ENCODE data around the gene ILDR1.

Gene ILDR1

GRCh38 chr3:122021811-122022401, at the start of gene ILDR1:
ILDR1 (minus strand) TSS chr3:122022247; CDS start chr3:122022077, 170 bp downstream.
- H3K27me3 ChIP-seq (ENCODE audit: control insufficient read depth, insufficient read depth, low read length) = no peaks in the 10 kb centered on the region
- no peak within 1 kb of the TSS for H3K27ac ChIP-seq (ENCODE audit: low read length)
- no peaks in the 10 kb centered on the region; the same call in 1 of the 2 replicates for H3K4me1 ChIP-seq (ENCODE audit: control insufficient read depth, insufficient read depth, low read length)
- no peaks in the 10 kb centered on the region for H3K36me3 ChIP-seq (ENCODE audit: control insufficient read depth, insufficient read depth, low read length)
- peak within 1 kb of the TSS; percentile 80 for H3K4me3 ChIP-seq (ENCODE audit: low read length)
- DNase-seq (ENCODE audit: low read depth, low spot score) = no peak
- no peaks in the 10 kb centered on the region for H3K9me3 ChIP-seq (ENCODE audit: control insufficient read depth, insufficient read depth, low read length)
- no CpG with 5 or more reads among the region's 43 CpGs for WGBS (ENCODE audit: insufficient coverage, insufficient read length)

DNA sequence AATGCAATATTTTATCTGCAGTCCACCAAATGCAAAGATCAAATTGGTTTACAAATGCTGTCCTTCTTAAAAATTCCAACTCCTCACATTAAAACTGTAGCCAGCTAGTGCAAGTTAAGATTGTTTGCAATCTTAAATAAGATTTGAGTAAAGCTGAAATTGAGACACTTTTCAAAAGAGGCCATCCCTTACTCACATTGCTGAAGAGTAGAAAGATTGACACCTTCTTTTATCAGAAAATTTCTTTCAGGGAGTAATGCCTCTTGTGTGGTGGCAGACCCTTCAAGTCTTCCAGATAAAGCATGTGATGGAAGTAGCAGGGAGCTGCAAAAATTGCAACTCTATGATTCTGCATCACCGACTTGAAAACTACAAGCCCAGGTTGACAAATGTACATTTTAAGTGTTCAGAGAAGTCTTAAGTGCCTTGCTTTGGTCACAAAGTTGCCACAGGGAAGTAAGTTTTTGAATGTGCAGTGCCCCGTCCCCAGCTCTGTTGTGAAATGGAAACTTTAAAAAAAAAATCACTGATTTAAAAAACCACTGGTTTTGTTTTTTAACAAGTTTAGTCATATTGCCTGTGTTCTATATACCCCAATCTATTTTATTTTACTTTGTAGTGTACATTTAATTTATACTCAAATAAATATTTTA, 45.7 kb upstream of the ILDR1 start:
- Histone ChIP-seq H3K36me3 (ENCODE audit: control insufficient read depth, insufficient read depth, low read length) (no peaks in the 10 kb centered on the region), H3K4me3 (ENCODE audit: low read length) (no peak overlapping the region), H3K27me3 (ENCODE audit: control insufficient read depth, insufficient read depth, low read length) (no peaks in the 10 kb centered on the region), H3K9me3 (ENCODE audit: control insufficient read depth, insufficient read depth, low read length) (no peaks in the 10 kb centered on the region), H3K4me1 (ENCODE audit: control insufficient read depth, insufficient read depth, low read length) (no peaks in the 10 kb centered on the region), H3K27ac (ENCODE audit: low read length) (no peak overlapping the region)
- no CpG with 5 or more reads among the region's 2 CpGs for WGBS (ENCODE audit: insufficient coverage, insufficient read length)
- DNase-seq (ENCODE audit: low read depth, low spot score) = no peak

DNA sequence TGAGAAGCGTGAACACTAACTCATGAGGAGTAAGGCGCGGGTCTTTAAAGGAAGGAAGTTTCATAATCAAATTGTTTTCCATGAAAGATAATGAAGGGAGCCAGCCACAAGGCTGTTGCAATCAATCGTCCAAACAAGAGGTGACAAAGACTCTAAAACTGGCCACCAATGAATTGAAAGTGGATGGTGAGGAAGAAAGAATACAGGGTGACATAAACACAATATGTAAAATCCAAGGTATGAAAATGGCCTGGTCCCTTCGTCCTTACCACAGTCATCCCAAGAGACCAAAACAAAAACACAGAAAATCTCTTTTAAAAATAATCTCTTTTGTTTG, 45.1 kb upstream of the ILDR1 start:
- no peak overlapping the region for H3K27ac ChIP-seq (ENCODE audit: low read length)
- WGBS (ENCODE audit: insufficient coverage, insufficient read length) = no CpG with 5 or more reads among the region's 5 CpGs
- no peaks in the 10 kb centered on the region for H3K36me3 ChIP-seq (ENCODE audit: control insufficient read depth, insufficient read depth, low read length)
- H3K4me3 ChIP-seq (ENCODE audit: low read length) = no peak overlapping the region
- DNase-seq (ENCODE audit: low read depth, low spot score) = no peak
- H3K9me3 ChIP-seq (ENCODE audit: control insufficient read depth, insufficient read depth, low read length) = no peaks in the 10 kb centered on the region
- no peaks in the 10 kb centered on the region for H3K27me3 ChIP-seq (ENCODE audit: control insufficient read depth, insufficient read depth, low read length)
- H3K4me1 ChIP-seq (ENCODE audit: control insufficient read depth, insufficient read depth, low read length) = no peaks in the 10 kb centered on the region

DNA sequence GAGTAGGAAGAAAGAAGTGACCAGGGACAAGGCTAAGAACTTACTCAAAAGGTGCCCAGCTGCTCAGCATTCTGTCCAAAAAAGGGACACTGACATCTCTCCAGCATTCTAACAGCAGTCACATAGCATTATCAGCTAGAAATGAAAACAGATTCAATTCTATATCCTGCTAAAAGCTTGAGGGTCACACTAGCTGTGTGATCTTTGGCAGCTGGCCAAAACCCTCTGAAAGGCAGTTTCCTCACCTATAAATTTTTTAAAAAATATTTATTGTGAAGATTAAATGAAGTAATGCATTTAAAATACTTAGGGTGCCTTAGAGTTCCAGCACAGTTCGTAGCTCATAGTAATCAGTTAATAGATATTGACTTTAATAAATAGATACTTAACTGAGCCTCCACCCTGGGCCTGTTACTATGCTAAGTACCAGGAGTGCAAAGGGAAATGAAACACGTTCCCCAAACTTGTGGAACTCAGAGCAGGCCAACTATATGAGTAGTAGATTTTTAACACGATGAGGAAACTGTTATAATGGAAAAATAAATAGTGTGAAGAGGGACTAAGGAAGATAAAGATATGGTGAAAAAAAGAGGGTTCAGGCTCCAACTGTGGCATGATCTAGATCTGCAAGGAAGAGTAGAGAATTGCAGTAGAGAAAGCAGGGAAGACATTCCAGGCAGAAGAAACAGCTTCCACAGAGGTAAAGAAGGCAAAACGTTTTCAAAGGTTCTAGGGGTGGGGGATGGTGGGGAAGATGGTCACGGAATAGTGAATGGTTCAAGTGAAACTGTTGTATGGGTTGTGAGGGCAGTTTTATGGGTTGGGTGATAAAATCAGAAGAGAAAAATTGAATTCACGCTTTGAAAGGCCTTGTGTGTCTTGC, 44.5 kb upstream of the ILDR1 start:
- WGBS (ENCODE audit: insufficient coverage, insufficient read length) = 100% methylated on average over 1 of the region's 6 CpGs

DNA sequence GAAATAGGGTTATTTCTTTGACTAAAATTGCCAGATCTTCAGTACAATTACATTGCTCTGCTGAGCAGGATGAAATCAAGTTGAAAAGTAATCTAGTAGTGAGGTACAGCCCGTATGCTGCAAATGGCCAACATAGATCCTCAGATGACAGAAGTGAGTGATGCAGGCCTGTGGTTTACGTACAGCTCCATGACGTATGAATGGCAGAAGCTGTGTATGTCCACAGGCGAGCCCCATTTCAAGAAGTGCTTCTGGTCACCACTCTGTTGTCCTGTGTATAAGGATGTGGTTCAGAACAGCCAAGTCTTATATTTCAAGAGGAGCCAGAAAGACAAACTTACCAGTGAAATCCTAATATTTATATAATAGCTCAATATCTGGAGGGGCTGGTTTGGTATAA, 42.3 kb upstream of the ILDR1 start:
- no peaks in the 10 kb centered on the region for H3K36me3 ChIP-seq (ENCODE audit: control insufficient read depth, insufficient read depth, low read length)
- DNase-seq (ENCODE audit: low read depth, low spot score) = no peak
- H3K9me3 ChIP-seq (ENCODE audit: control insufficient read depth, insufficient read depth, low read length) = no peaks in the 10 kb centered on the region
- H3K27ac ChIP-seq (ENCODE audit: low read length) = no peak overlapping the region
- H3K4me1 ChIP-seq (ENCODE audit: control insufficient read depth, insufficient read depth, low read length) = no peaks in the 10 kb centered on the region
- H3K27me3 ChIP-seq (ENCODE audit: control insufficient read depth, insufficient read depth, low read length) = no peaks in the 10 kb centered on the region
- WGBS (ENCODE audit: insufficient coverage, insufficient read length) = no CpG with 5 or more reads among the region's 4 CpGs
- H3K4me3 ChIP-seq (ENCODE audit: low read length) = no peak overlapping the region

More for the DNA sequence above, 44.5 kb upstream of the ILDR1 start:
- H3K36me3 ChIP-seq (ENCODE audit: control insufficient read depth, insufficient read depth, low read length) = no peaks in the 10 kb centered on the region
- no peaks in the 10 kb centered on the region for H3K27me3 ChIP-seq (ENCODE audit: control insufficient read depth, insufficient read depth, low read length)
- DNase-seq (ENCODE audit: low read depth, low spot score) = no peak
- no peak overlapping the region for H3K4me3 ChIP-seq (ENCODE audit: low read length)
- H3K4me1 ChIP-seq (ENCODE audit: control insufficient read depth, insufficient read depth, low read length) = no peaks in the 10 kb centered on the region
- H3K27ac ChIP-seq (ENCODE audit: low read length) = no peak overlapping the region
- H3K9me3 ChIP-seq (ENCODE audit: control insufficient read depth, insufficient read depth, low read length) = no peaks in the 10 kb centered on the region

GRCh38 chr3:122063908-122064307, 41.9 kb upstream of the ILDR1 start:
- Histone ChIP-seq H3K36me3 (ENCODE audit: control insufficient read depth, insufficient read depth, low read length) (no peaks in the 10 kb centered on the region), H3K27me3 (ENCODE audit: control insufficient read depth, insufficient read depth, low read length) (no peaks in the 10 kb centered on the region), H3K27ac (ENCODE audit: low read length) (no peak overlapping the region), H3K4me1 (ENCODE audit: control insufficient read depth, insufficient read depth, low read length) (no peaks in the 10 kb centered on the region), H3K9me3 (ENCODE audit: control insufficient read depth, insufficient read depth, low read length) (no peaks in the 10 kb centered on the region), H3K4me3 (ENCODE audit: low read length) (no peak overlapping the region)
- DNase-seq (ENCODE audit: low read depth, low spot score) = no peak
- no CpG with 5 or more reads among the region's 1 CpG for WGBS (ENCODE audit: insufficient coverage, insufficient read length)

GRCh38 chr3:122060040-122060698, 38.1 kb upstream of the ILDR1 start:
- no peaks in the 10 kb centered on the region for H3K27me3 ChIP-seq (ENCODE audit: control insufficient read depth, insufficient read depth, low read length)
- no peaks in the 10 kb centered on the region for H3K9me3 ChIP-seq (ENCODE audit: control insufficient read depth, insufficient read depth, low read length)
- WGBS (ENCODE audit: insufficient coverage, insufficient read length) = no CpG with 5 or more reads among the region's 6 CpGs
- no peaks in the 10 kb centered on the region for H3K36me3 ChIP-seq (ENCODE audit: control insufficient read depth, insufficient read depth, low read length)
- H3K27ac ChIP-seq (ENCODE audit: low read length) = no peak overlapping the region
- no peak overlapping the region for H3K4me3 ChIP-seq (ENCODE audit: low read length)
- 0 out of 2 replicates have a peak, but pooled peaks cover under 1% of the 10 kb centered on the region for H3K4me1 ChIP-seq (ENCODE audit: control insufficient read depth, insufficient read depth, low read length)
- DNase-seq (ENCODE audit: low read depth, low spot score) = no peak

DNA sequence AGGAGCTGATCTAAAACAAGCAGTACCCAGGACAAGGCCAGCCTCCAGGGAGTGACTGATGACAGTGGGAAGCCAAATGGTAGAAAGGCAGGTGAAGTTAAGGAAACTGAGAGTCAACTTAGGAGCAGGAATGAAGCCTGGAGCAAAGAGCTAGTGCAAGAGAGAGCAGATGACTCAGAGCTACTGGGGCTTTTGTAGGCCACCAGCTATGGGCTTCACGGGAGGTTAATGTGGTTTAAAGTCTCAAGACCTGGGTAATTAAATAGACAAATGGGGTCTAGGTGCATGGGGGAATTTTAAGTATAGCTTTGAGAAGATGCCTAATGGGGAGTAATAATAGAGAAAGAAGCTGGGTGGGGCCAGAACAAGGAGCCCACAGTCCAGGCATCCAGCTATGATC, 36.2 kb upstream of the ILDR1 start:
- Histone ChIP-seq H3K4me3 (ENCODE audit: low read length) (no peak overlapping the region), H3K27ac (ENCODE audit: low read length) (no peak overlapping the region), H3K27me3 (ENCODE audit: control insufficient read depth, insufficient read depth, low read length) (no peaks in the 10 kb centered on the region), H3K9me3 (ENCODE audit: control insufficient read depth, insufficient read depth, low read length) (no peaks in the 10 kb centered on the region), H3K4me1 (ENCODE audit: control insufficient read depth, insufficient read depth, low read length) (0 out of 2 replicates have a peak, but pooled peaks cover 1% of the 10 kb centered on the region), H3K36me3 (ENCODE audit: control insufficient read depth, insufficient read depth, low read length) (no peaks in the 10 kb centered on the region)
- no CpG with 5 or more reads among the region's 1 CpG for WGBS (ENCODE audit: insufficient coverage, insufficient read length)
- DNase-seq (ENCODE audit: low read depth, low spot score) = no peak

DNA sequence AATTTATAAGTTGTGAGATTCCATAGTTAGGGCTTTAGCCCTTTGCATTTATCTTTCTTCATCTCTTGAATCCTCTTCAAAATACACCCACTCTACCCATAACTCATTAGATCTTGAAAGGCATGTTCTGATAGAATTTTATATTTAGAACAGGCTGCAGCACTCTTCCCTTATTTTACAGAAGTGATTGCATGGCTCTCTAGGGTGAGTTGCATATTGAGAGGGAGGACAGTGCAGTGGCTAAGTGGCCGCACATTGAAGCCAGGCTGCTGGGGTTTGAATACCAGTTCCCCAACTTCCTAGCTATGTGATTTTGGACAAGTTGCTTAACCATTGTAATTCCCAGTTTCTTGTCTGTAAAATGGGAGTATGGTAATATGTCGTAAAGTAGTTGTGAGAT, 35.6 kb upstream of the ILDR1 start:
- DNase-seq (ENCODE audit: low read depth, low spot score) = no peak
- no peak overlapping the region for H3K4me3 ChIP-seq (ENCODE audit: low read length)
- H3K4me1 ChIP-seq (ENCODE audit: control insufficient read depth, insufficient read depth, low read length) = 0 out of 2 replicates have a peak, but pooled peaks cover 1% of the 10 kb centered on the region
- WGBS (ENCODE audit: insufficient coverage, insufficient read length) = no CpG with 5 or more reads among the region's 2 CpGs
- H3K27me3 ChIP-seq (ENCODE audit: control insufficient read depth, insufficient read depth, low read length) = no peaks in the 10 kb centered on the region
- no peak overlapping the region for H3K27ac ChIP-seq (ENCODE audit: low read length)
- H3K9me3 ChIP-seq (ENCODE audit: control insufficient read depth, insufficient read depth, low read length) = no peaks in the 10 kb centered on the region
- no peaks in the 10 kb centered on the region for H3K36me3 ChIP-seq (ENCODE audit: control insufficient read depth, insufficient read depth, low read length)

- no peak within 1 kb of the TSS for H3K27ac ChIP-seq (ENCODE audit: low read length)
- H3K36me3 ChIP-seq (ENCODE audit: control insufficient read depth, insufficient read depth, low read length) = no peaks in the 10 kb centered on the region
- no peaks in the 10 kb centered on the region for H3K27me3 ChIP-seq (ENCODE audit: control insufficient read depth, insufficient read depth, low read length)
- H3K4me3 ChIP-seq (ENCODE audit: low read length) = no peak within 1 kb of the TSS
- H3K4me1 ChIP-seq (ENCODE audit: control insufficient read depth, insufficient read depth, low read length) = 0 out of 2 replicates have a peak, but pooled peaks cover 1% of the 10 kb centered on the region
- WGBS (ENCODE audit: insufficient coverage, insufficient read length) = no CpG with 5 or more reads among the region's 3 CpGs
- H3K9me3 ChIP-seq (ENCODE audit: control insufficient read depth, insufficient read depth, low read length) = no peaks in the 10 kb centered on the region
- DNase-seq (ENCODE audit: low read depth, low spot score) = no peak
These were observed 33.2 kb upstream of the ILDR1 start, which contains the start of gene CD86 for GRCh38 chr3:122055215-122055614. CD86 (plus strand) TSS chr3:122055362; CDS start chr3:122055490, 128 bp downstream.
